OCI-LY7 (cell line): ENCODE measurements around the gene PTPN9. TPM values are rescaled to one million over a fixed set of nuclear protein-coding genes. Genes with fewer than 3 reads are reported as not detected.

ENCODE experiments used
- BruUV-seq: library from RNA; stranded (reverse); fragments of 400-500 nt; replicated peaks from 2 replicates; lab custom pipeline; 2021; lab: Mats Ljungman, UMichigan
- CTCF ChIA-PET: fragments of 300-600 bp; sonication (Branson Sonifier 250); formaldehyde crosslinking; loops from one replicate; lab custom pipeline; 2022; ENCODE audit warnings: antibody characterized with exemption; ENCODE audit not compliant: unreplicated experiment; lab: Charles Lee
- POLR2A ChIA-PET: fragments of 300-600 bp; sonication (Branson Sonifier 250); formaldehyde crosslinking; loops from one replicate; lab custom pipeline; 2022; ENCODE audit warnings: antibody characterized with exemption; lab: Charles Lee
- DNase-seq: peaks from one replicate; pipeline ENCODE4 v3.0.0-alpha.2; 2015; ENCODE audit warnings: low spot score
- H2AFZ ChIP-seq: fragments of 200-600 bp; sonication (generic), shearing (Covaris generic); 2 replicates; pipeline ENCODE4 v1.6.1; 2014; ENCODE audit warnings: mild to moderate bottlenecking, antibody characterized with exemption, low read length, moderate library complexity
- H3K27ac ChIP-seq: fragments of 200-600 bp; sonication (generic); 2 replicates; pipeline ENCODE4 v1.5.1; 2014; ENCODE audit warnings: mixed run types, low read depth, mild to moderate bottlenecking, moderate library complexity, low read length, inconsistent platforms; ENCODE audit not compliant: poor library complexity, severe bottlenecking
- H3K36me3 ChIP-seq: fragments of 200-600 bp; sonication (generic); 2 replicates; pipeline ENCODE4 v1.6.1; 2014; ENCODE audit warnings: mild to moderate bottlenecking, antibody characterized with exemption, low read length, moderate library complexity, mixed read lengths; ENCODE audit not compliant: insufficient read depth
- H3K4me1 ChIP-seq: fragments of 200-600 bp; sonication (generic); 2 replicates; pipeline ENCODE4 v1.5.1; 2014; ENCODE audit warnings: mild to moderate bottlenecking, low read length; ENCODE audit not compliant: insufficient read depth, poor library complexity, severe bottlenecking
- H3K4me2 ChIP-seq: fragments of 200-600 bp; sonication (generic); 2 replicates; pipeline ENCODE4 v1.6.1; 2014; ENCODE audit warnings: mild to moderate bottlenecking, low read length
- H3K4me3 ChIP-seq: fragments of 200-600 bp; sonication (generic); 2 replicates; pipeline ENCODE4 v1.5.1; 2014; ENCODE audit warnings: mild to moderate bottlenecking, low read depth, low read length; ENCODE audit not compliant: poor library complexity, severe bottlenecking
- H3K79me2 ChIP-seq: fragments of 200-600 bp; sonication (generic); 2 replicates; pipeline ENCODE4 v1.6.1; 2016; ENCODE audit warnings: low read depth, mild to moderate bottlenecking, low read length, moderate library complexity, mixed read lengths; ENCODE audit not compliant: insufficient read depth
- H3K9me2 ChIP-seq: fragments of 200-600 bp; sonication (generic); 2 replicates; pipeline ENCODE4 v1.6.1; 2016; ENCODE audit warnings: mild to moderate bottlenecking, low read length, mixed read lengths; ENCODE audit not compliant: insufficient read depth
- H3K9me3 ChIP-seq: fragments of 200-600 bp; sonication (generic); 2 replicates; pipeline ENCODE4 v1.6.1; 2014; ENCODE audit warnings: mild to moderate bottlenecking, mixed run types, low read length, mixed read lengths
- H4K20me1 ChIP-seq: fragments of 200-600 bp; sonication (generic); 2 replicates; pipeline ENCODE4 v1.6.1; 2014; ENCODE audit warnings: mild to moderate bottlenecking, antibody characterized with exemption, low read length, moderate library complexity, mixed read lengths; ENCODE audit not compliant: insufficient read depth
- EZH2phosphoT487 ChIP-seq: fragments of 200-600 bp; sonication (generic); IDR thresholded peaks from 2 replicates; pipeline ENCODE4 v1.6.1; 2018; ENCODE audit warnings: low read depth, borderline replicate concordance, mild to moderate bottlenecking, mixed run types, antibody characterized with exemption, low read length, moderate library complexity, mixed read lengths
- intact Hi-C: fragments of 100-400 bp; cut with micrococcal nuclease; formaldehyde crosslinking; loops from one replicate; pipeline ENCODE4 v1.10.0; 2022; ENCODE audit not compliant: unreplicated experiment
- total RNA-seq, 2 experiments: library from RNA; depleted of rRNA in 1 of 2; stranded (reverse); fragments of >200 nt in 1 of 2; shearing (Covaris generic) in 1 of 2; gene quantifications; 2 replicates each; pipeline ENCODE4 v1.2.3, GENCODE V29; 2014 to 2022
- TF ChIP-seq, protein P1 (sequence below): fragments of 200-600 bp; sonication (generic); conservative IDR thresholded peaks from 2 replicates; pipeline ENCODE4 v1.5.1; 2014; ENCODE audit warnings: mild to moderate bottlenecking, antibody characterized with exemption, low read length, moderate library complexity, mixed read lengths

PTPN9 gene
- total RNA-seq, 2 experiments from 2014 or later: 16.5 to 38.5 TPM

DNA sequence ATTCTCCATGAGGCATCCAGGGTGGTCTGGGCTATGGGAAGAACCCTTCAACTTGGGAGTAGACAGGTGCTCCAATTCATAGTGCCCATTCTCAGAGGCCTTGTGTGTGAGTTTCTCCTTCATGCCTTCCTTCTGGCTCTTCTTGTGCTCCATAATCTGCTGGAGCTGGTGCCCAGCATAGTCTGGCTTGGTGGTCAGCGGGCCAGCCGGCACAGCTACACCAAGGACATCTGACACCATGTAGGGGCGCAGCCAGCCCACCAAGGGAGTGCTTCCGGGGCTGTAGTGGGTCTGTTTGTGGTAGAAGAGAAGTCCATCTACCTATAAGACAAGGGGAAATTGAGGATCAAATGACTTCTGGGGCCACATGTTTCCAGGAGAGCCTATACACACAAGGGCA is 19.2 kb upstream of the PTPN9 start:
- Histone ChIP-seq H3K4me3 (no peak overlapping the region), H3K27ac (no peak overlapping the region), H3K9me3 (no peaks in the 10 kb centered on the region), H3K79me2 (no peaks in the 10 kb centered on the region), H3K9me2 (no peaks in the 10 kb centered on the region), H4K20me1 (no peaks in the 10 kb centered on the region), H3K4me2 (no peak overlapping the region), H2AFZ (no peak overlapping the region), H3K4me1 (no peaks in the 10 kb centered on the region), H3K36me3 (peaks cover 86% of the 10 kb centered on the region)
- TF ChIP-seq, protein P1, sequence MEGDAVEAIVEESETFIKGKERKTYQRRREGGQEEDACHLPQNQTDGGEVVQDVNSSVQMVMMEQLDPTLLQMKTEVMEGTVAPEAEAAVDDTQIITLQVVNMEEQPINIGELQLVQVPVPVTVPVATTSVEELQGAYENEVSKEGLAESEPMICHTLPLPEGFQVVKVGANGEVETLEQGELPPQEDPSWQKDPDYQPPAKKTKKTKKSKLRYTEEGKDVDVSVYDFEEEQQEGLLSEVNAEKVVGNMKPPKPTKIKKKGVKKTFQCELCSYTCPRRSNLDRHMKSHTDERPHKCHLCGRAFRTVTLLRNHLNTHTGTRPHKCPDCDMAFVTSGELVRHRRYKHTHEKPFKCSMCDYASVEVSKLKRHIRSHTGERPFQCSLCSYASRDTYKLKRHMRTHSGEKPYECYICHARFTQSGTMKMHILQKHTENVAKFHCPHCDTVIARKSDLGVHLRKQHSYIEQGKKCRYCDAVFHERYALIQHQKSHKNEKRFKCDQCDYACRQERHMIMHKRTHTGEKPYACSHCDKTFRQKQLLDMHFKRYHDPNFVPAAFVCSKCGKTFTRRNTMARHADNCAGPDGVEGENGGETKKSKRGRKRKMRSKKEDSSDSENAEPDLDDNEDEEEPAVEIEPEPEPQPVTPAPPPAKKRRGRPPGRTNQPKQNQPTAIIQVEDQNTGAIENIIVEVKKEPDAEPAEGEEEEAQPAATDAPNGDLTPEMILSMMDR: no peak
- TF ChIP-seq EZH2phosphoT487: no peak
- no peak for DNase-seq
- no TSS peak for BruUV-seq
- CTCF ChIA-PET: no interaction called here
- intact Hi-C loops: no loop called here
- POLR2A ChIA-PET: no interaction called here

DNA sequence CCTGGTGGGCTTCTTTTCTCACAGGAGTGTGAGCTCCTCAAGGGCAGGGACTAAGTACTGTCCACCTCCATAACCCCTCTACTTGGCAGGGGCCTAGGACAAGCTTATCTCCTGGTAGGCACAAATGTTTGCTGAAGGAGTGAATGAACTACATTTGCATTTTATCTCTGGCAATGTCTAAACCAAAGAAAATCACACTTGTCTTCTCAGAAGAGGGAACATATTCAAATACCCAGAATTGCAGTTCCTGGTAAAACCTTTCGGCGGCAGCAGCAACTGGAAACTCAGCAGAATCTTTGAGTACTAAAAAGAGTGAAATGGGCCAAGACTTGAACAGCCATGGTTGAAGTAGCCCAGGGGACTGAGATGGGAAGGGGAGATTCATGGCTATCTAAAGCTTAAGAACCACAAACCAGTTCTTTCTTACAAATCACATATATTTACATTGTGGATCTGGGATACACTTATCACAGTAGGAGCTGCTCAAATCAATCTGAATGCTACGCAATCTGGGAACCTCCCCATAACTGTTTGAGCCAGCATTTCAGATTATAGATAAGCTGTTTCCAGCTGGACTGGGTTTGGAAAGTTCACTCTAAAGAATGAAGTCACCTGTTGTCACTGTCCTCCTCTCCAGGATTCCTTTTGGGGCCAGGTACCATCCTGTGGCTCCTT is 18.7 kb upstream of the PTPN9 start:
- no peaks in the 10 kb centered on the region for H3K4me1 ChIP-seq
- no peak overlapping the region for H3K4me3 ChIP-seq
- H3K27ac ChIP-seq: no peak overlapping the region
- no peaks in the 10 kb centered on the region for H4K20me1 ChIP-seq
- TSS peak; percentile 26 for BruUV-seq
- TF ChIP-seq, protein P1: peak; percentile 74
- no peak for TF ChIP-seq EZH2phosphoT487
- peak; percentile 21 for DNase-seq
- ChIA-PET POLR2A (no interaction called here), CTCF (interaction anchor here (0.6 kb wide), 1 partner anchor 20 kb away, joined by 3 read pairs; no protein-coding TSS in a partner anchor)
- H3K36me3 ChIP-seq: peaks cover 83% of the 10 kb centered on the region
- H3K9me2 ChIP-seq: no peaks in the 10 kb centered on the region
- H3K79me2 ChIP-seq: no peaks in the 10 kb centered on the region
- no peaks in the 10 kb centered on the region for H3K9me3 ChIP-seq
- intact Hi-C loops: no loop called here
- no peak overlapping the region for H2AFZ ChIP-seq
- no peak overlapping the region for H3K4me2 ChIP-seq

DNA sequence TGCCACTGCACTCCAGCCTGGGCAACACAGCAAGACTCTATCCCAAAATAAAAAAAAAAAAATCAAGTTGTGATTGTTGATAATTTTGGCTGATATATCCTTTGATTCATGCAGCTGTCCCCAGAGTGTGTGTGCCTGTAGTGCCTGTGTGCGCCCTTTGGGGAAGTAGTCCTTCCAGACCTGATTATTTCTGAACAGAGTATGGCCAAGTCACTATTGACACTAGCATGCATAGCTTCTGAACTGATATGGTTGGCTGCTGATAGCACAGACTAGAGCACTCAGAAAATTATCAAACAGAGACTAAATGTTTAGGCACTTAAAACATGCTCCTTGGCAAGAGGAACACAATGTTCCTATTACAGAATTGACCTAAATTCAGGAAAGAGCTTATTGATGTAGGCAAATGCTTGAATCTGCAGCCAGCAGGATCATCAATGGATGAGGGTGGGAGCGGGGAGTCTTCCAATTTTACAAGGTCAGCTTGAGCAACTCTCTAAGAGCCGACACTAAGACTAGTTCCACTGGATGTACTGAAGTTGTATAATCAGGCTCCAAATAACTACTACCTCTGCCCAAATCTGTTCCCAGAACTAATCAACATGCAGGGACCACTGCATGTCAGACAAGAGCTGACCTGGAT is 17.7 kb upstream of the PTPN9 start:
- no TSS peak for BruUV-seq
- H3K36me3 ChIP-seq: peaks cover 83% of the 10 kb centered on the region
- H3K9me2 ChIP-seq: no peaks in the 10 kb centered on the region
- DNase-seq: no peak
- H3K27ac ChIP-seq: no peak overlapping the region
- TF ChIP-seq, protein P1: no peak
- TF ChIP-seq EZH2phosphoT487: no peak
- no peak overlapping the region for H3K4me3 ChIP-seq
- no peaks in the 10 kb centered on the region for H3K9me3 ChIP-seq
- no peaks in the 10 kb centered on the region for H3K4me1 ChIP-seq
- H4K20me1 ChIP-seq: no peaks in the 10 kb centered on the region
- H2AFZ ChIP-seq: no peak overlapping the region
- intact Hi-C loops: no loop called here
- ChIA-PET CTCF (no interaction called here), POLR2A (no interaction called here)
- no peaks in the 10 kb centered on the region for H3K79me2 ChIP-seq
- no peak overlapping the region for H3K4me2 ChIP-seq
